Kidney epithelial cell (primary cell): ENCODE results near the gene LGR6. TPM values are rescaled to one million over a fixed set of nuclear protein-coding genes. Genes with fewer than 3 reads are reported as not detected.

ENCODE experiments used
- DNase-seq: peaks from one replicate; pipeline ENCODE4 v3.0.0-alpha.2; 2010; ENCODE audit warnings: low read depth
- H3K27me3 ChIP-seq: 2 replicates; pipeline ENCODE4 v1.6.0; 2011; ENCODE audit warnings: low read length; ENCODE audit not compliant: control insufficient read depth, insufficient read depth
- H3K36me3 ChIP-seq: 2 replicates; pipeline ENCODE4 v1.5.1; 2011; ENCODE audit warnings: low read length; ENCODE audit not compliant: control insufficient read depth, insufficient read depth
- H3K4me3 ChIP-seq: 2 replicates; pipeline ENCODE4 v1.5.1; 2011; ENCODE audit warnings: low read depth, mild to moderate bottlenecking, control low read depth, low read length
- CTCF ChIP-seq: IDR thresholded peaks from 2 replicates; pipeline ENCODE4 v1.5.1; 2011; ENCODE audit warnings: mild to moderate bottlenecking, moderate library complexity, low read length, control low read depth, inconsistent platforms; ENCODE audit not compliant: insufficient read depth, poor library complexity, severe bottlenecking
- total RNA-seq: library from RNA; depleted of rRNA; stranded (reverse); fragments of >200 nt; gene quantifications from 2 replicates; pipeline ENCODE4 v1.2.3, GENCODE V29; 2015

LGR6 gene
- total RNA-seq, 1 donor from 2014 or later, result 0.08 TPM

GRCh38 chr1:202152399-202152798, 41.2 kb upstream of the LGR6 start:
- Histone ChIP-seq H3K27me3 (no peaks in the 10 kb centered on the region), H3K4me3 (no peak overlapping the region), H3K36me3 (no peaks in the 10 kb centered on the region)
- DNase-seq, result no peak
- TF ChIP-seq CTCF, result no peak

GRCh38 chr1:202153284-202153683, 40.3 kb upstream of the LGR6 start:
- no peak for DNase-seq
- no peaks in the 10 kb centered on the region for H3K27me3 ChIP-seq
- no peak overlapping the region for H3K4me3 ChIP-seq
- TF ChIP-seq CTCF, result no peak
- H3K36me3 ChIP-seq, result no peaks in the 10 kb centered on the region

GRCh38 chr1:202154148-202154765, 39.3 kb upstream of the LGR6 start:
- Histone ChIP-seq H3K27me3 (no peaks in the 10 kb centered on the region), H3K4me3 (no peak overlapping the region), H3K36me3 (no peaks in the 10 kb centered on the region)
- TF ChIP-seq CTCF, result no peak
- DNase-seq, result no peak

GRCh38 chr1:202154766-202155477, 38.7 kb upstream of the LGR6 start:
- DNase-seq, result no peak
- TF ChIP-seq CTCF, result peak; percentile 57
- Histone ChIP-seq H3K36me3 (no peaks in the 10 kb centered on the region), H3K4me3 (no peak overlapping the region), H3K27me3 (no peaks in the 10 kb centered on the region)

- no peak for TF ChIP-seq CTCF
- H3K4me3 ChIP-seq, result no peak overlapping the region
These were observed 38.0 kb upstream of the LGR6 start for GRCh38 chr1:202155478-202156021.

More at GRCh38 chr1:202155478-202156021, 38.0 kb upstream of the LGR6 start:
- no peaks in the 10 kb centered on the region for H3K36me3 ChIP-seq
- no peaks in the 10 kb centered on the region for H3K27me3 ChIP-seq
- peak; percentile 28 for DNase-seq
